DOHH2 (cell line): ENCODE measurements around the gene EPHA8.

ENCODE experiments used
- EZH2phosphoT487 ChIP-seq: fragments of 200-600 bp; sonication (generic); IDR thresholded peaks from 2 replicates; pipeline ENCODE4 v1.6.1; 2017; ENCODE audit warnings: borderline replicate concordance, mild to moderate bottlenecking, antibody characterized with exemption, low read length, moderate library complexity, mixed read lengths
- TF ChIP-seq, protein P1 (sequence below): fragments of 200-600 bp; sonication (generic); IDR thresholded peaks from one replicate; pipeline ENCODE4 v1.5.1; 2014; ENCODE audit warnings: antibody characterized with exemption, mild to moderate bottlenecking, low read depth, low read length; ENCODE audit not compliant: poor library complexity, severe bottlenecking

- TF ChIP-seq, protein P1, sequence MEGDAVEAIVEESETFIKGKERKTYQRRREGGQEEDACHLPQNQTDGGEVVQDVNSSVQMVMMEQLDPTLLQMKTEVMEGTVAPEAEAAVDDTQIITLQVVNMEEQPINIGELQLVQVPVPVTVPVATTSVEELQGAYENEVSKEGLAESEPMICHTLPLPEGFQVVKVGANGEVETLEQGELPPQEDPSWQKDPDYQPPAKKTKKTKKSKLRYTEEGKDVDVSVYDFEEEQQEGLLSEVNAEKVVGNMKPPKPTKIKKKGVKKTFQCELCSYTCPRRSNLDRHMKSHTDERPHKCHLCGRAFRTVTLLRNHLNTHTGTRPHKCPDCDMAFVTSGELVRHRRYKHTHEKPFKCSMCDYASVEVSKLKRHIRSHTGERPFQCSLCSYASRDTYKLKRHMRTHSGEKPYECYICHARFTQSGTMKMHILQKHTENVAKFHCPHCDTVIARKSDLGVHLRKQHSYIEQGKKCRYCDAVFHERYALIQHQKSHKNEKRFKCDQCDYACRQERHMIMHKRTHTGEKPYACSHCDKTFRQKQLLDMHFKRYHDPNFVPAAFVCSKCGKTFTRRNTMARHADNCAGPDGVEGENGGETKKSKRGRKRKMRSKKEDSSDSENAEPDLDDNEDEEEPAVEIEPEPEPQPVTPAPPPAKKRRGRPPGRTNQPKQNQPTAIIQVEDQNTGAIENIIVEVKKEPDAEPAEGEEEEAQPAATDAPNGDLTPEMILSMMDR, result no peak
- TF ChIP-seq EZH2phosphoT487, result no peak
These were observed 16.0 kb upstream of the EPHA8 start for GRCh38 chr1:22547186-22547817.
